ENCODE measurements around the gene CFAP90. TPM values are rescaled to one million over a fixed set of nuclear protein-coding genes. Genes with fewer than 3 reads are reported as not detected.
A peak's percentile ranks its signal among the peaks of the same experiment; 100 is the strongest.

The CFAP90 gene, protein sequence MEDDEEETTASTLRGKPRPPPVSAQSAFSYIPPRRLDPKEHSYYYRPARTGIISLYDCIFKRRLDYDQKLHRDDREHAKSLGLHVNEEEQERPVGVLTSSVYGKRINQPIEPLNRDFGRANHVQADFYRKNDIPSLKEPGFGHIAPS
- total RNA-seq (2021; ENCODE audit: unreplicated experiment) (0.69 TPM), Bru-seq, nascent RNA (percentile 28 among the genes with signal in this experiment), BruChase-seq, experiment 1, labeled RNA remaining after a 2-hour chase (percentile 19 among the genes with signal in this experiment), BruChase-seq, experiment 2, labeled RNA remaining after a 6-hour chase (percentile 23 among the genes with signal in this experiment)
- polyA plus RNA-seq (2012; ENCODE audit: insufficient read length), result 1.3 TPM
- long read RNA-seq, result 0 reads

DNA sequence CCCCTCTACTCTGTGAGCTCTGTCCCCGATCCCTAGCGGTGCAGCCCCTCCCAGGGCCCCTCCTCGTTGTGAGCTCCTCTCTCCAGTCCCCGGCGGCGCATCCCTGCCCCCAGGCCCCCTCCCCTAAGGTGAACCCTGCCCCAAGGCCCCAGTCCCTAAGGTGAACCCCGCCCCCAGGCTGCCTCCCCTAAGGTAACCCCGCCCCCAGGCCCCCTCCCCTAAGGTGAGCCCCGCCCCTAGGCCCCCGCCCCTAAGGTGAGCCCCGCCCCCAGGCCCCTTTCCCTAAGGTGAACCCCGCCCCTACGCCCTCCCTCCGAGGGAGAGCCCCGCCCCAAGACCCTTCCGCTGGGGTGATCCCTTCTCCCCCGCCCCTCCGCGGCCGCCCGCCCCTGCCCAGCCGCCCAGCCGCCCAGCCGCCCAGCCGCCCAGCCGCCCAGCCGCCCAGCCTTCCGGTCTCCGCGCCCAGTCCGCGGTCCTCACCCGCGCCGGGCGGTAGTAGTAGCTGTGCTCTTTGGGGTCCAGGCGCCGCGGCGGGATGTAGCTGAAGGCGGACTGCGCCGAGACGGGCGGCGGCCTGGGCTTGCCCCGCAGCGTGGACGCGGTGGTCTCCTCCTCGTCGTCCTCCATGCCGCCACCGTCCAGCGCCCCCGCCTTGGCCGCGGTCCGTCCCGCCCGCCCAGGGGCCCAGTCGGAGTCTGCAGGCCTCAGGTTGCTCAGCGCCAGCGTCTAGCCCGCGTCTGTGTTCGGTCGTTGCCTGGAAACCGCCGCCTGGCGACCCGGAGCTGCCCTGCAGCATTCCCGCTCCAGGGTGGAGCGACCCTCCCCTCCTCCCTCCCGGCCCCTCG is at the start of gene CFAP90:
CFAP90 (minus strand) TSS at position 739 of the 845 bp plus-strand sequence; CDS start at position 627, 112 bp downstream.
- no TSS peak for BruUV-seq (replicated peaks)
- H3K4me1 ChIP-seq (ENCODE audit: control insufficient read depth, insufficient read depth, low read length), result no peaks in the 10 kb centered on the region; the same call in 1 of the 2 replicates
- H3K27me3 ChIP-seq (ENCODE audit: control insufficient read depth, insufficient read depth, low read length), result no peaks in the 10 kb centered on the region
- intact Hi-C loops (cut with micrococcal nuclease; ENCODE audit: unreplicated experiment), result no loop called here
- ATAC-seq (peak; percentile 94), DNase-seq (ENCODE audit: low read depth, low spot score) (no peak)
- TF ChIP-seq TCF7L2 (IDR thresholded peaks at IDR 0.05; ENCODE audit: low read depth, low read length), result no peak
- peak; percentile 65; the same call in 1 of the 2 replicates for TF ChIP-seq SIN3A (IDR thresholded peaks at IDR 0.05; ENCODE audit: borderline replicate concordance, insufficient read depth, low read depth, low read length)
- TF ChIP-seq, protein P1, sequence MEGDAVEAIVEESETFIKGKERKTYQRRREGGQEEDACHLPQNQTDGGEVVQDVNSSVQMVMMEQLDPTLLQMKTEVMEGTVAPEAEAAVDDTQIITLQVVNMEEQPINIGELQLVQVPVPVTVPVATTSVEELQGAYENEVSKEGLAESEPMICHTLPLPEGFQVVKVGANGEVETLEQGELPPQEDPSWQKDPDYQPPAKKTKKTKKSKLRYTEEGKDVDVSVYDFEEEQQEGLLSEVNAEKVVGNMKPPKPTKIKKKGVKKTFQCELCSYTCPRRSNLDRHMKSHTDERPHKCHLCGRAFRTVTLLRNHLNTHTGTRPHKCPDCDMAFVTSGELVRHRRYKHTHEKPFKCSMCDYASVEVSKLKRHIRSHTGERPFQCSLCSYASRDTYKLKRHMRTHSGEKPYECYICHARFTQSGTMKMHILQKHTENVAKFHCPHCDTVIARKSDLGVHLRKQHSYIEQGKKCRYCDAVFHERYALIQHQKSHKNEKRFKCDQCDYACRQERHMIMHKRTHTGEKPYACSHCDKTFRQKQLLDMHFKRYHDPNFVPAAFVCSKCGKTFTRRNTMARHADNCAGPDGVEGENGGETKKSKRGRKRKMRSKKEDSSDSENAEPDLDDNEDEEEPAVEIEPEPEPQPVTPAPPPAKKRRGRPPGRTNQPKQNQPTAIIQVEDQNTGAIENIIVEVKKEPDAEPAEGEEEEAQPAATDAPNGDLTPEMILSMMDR (IDR thresholded peaks at IDR 0.05), result peak; percentile 45
- TF ChIP-seq POLR2AphosphoS5 (IDR thresholded peaks at IDR 0.05; ENCODE audit: low read depth, low read length), result no peak
- TF ChIP-seq, protein P2, sequence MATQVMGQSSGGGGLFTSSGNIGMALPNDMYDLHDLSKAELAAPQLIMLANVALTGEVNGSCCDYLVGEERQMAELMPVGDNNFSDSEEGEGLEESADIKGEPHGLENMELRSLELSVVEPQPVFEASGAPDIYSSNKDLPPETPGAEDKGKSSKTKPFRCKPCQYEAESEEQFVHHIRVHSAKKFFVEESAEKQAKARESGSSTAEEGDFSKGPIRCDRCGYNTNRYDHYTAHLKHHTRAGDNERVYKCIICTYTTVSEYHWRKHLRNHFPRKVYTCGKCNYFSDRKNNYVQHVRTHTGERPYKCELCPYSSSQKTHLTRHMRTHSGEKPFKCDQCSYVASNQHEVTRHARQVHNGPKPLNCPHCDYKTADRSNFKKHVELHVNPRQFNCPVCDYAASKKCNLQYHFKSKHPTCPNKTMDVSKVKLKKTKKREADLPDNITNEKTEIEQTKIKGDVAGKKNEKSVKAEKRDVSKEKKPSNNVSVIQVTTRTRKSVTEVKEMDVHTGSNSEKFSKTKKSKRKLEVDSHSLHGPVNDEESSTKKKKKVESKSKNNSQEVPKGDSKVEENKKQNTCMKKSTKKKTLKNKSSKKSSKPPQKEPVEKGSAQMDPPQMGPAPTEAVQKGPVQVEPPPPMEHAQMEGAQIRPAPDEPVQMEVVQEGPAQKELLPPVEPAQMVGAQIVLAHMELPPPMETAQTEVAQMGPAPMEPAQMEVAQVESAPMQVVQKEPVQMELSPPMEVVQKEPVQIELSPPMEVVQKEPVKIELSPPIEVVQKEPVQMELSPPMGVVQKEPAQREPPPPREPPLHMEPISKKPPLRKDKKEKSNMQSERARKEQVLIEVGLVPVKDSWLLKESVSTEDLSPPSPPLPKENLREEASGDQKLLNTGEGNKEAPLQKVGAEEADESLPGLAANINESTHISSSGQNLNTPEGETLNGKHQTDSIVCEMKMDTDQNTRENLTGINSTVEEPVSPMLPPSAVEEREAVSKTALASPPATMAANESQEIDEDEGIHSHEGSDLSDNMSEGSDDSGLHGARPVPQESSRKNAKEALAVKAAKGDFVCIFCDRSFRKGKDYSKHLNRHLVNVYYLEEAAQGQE (IDR thresholded peaks at IDR 0.05; ENCODE audit: insufficient read depth in 1 of 2, low read depth in 2 of 2, low read length in 1 of 2), result no peak
- ChIA-PET CTCF (no interaction called here), POLR2A (interaction anchor here (0.7 to 0.8 kb wide), 2 partner anchors 17 to 55 kb away, joined by 3 to 6 read pairs; no protein-coding TSS in a partner anchor)
- in situ Hi-C loops (cut with HindIII; ENCODE audit: low pct_unique_long_range_greater_than_20kb, low sequenced_read_pairs), result no loop called here
- no peak within 1 kb of the TSS for H3K27ac ChIP-seq (ENCODE audit: low read length)
- H3K36me3 ChIP-seq (ENCODE audit: control insufficient read depth, insufficient read depth, low read length), result no peaks in the 10 kb centered on the region
- no peaks in the 10 kb centered on the region for H3K9me3 ChIP-seq (ENCODE audit: control insufficient read depth, insufficient read depth, low read depth, low read length)
- H3K4me3 ChIP-seq (ENCODE audit: low read depth in 2 of 2, low read length in 2 of 2), result peak within 1 kb of the TSS; percentile 47 to 53

DNA sequence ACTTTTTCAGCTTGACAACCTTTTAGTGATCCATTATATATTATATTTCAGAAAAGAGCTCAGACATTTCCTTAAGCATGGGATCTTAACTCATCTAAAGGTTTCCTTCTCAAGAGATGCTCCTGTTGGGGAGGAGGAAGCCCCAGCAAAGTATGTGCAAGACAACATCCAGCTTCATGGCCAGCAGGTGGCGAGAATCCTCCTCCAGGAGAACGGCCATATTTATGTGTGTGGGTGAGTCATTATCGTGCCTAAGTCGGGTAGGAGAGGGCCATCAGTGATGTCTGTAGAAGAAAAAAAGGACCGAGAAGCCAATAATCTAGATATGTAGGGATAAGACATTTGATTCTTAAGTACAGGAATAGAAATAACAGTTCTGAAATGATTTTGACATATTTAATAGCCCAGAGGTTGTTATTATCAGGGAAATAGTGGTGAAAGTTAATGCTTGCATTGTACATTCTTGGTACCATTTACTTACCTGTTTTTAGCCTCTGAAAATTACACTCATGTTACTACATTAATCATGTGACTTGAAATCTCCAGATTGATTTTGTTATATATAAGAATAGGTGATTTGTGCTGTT is 46.2 kb upstream of the CFAP90 start:
- H3K27ac ChIP-seq (ENCODE audit: low read length), result no peak overlapping the region
- BruUV-seq (replicated peaks), result no TSS peak
- DNase-seq (ENCODE audit: low read depth, low spot score) (no peak), ATAC-seq (no peak)
- intact Hi-C loops (cut with micrococcal nuclease; ENCODE audit: unreplicated experiment), result no loop called here
- H3K27me3 ChIP-seq (ENCODE audit: control insufficient read depth, insufficient read depth, low read length), result no peaks in the 10 kb centered on the region
- ChIA-PET POLR2A (no interaction called here), CTCF (no interaction called here)
- TF ChIP-seq, protein P1 (IDR thresholded peaks at IDR 0.05), result peak; percentile 39
- no peak for TF ChIP-seq SIN3A (IDR thresholded peaks at IDR 0.05; ENCODE audit: borderline replicate concordance, insufficient read depth, low read depth, low read length)
- in situ Hi-C loops (cut with HindIII; ENCODE audit: low pct_unique_long_range_greater_than_20kb, low sequenced_read_pairs), result no loop called here
- H3K9me3 ChIP-seq (ENCODE audit: control insufficient read depth, insufficient read depth, low read depth, low read length), result no peaks in the 10 kb centered on the region
- H3K4me3 ChIP-seq (ENCODE audit: low read depth in 2 of 2, low read length in 2 of 2), result no peak overlapping the region
- H3K36me3 ChIP-seq (ENCODE audit: control insufficient read depth, insufficient read depth, low read length), result peaks cover 52% of the 10 kb centered on the region
- H3K4me1 ChIP-seq (ENCODE audit: control insufficient read depth, insufficient read depth, low read length), result no peaks in the 10 kb centered on the region
